Mucosa of stomach (tissue), 1 donor: Measurements from ENCODE around the gene JAG2.

Source experiments
- H3K27me3 ChIP-seq: one replicate; pipeline ENCODE4 v1.7.0; 2013; ENCODE audit warnings: mild to moderate bottlenecking, low read length; ENCODE audit not compliant: control insufficient read depth, insufficient read depth
- H3K36me3 ChIP-seq: one replicate; pipeline ENCODE4 v1.7.0; 2013; ENCODE audit warnings: low read length; ENCODE audit not compliant: control insufficient read depth, insufficient read depth
- H3K4me1 ChIP-seq: one replicate; pipeline ENCODE4 v1.7.0; 2013; ENCODE audit warnings: mild to moderate bottlenecking, low read length; ENCODE audit not compliant: control insufficient read depth, insufficient read depth
- H3K4me3 ChIP-seq: one replicate; pipeline ENCODE4 v1.7.0; 2013; ENCODE audit warnings: low read length
- H3K9ac ChIP-seq: one replicate; pipeline ENCODE4 v1.7.0; 2013; ENCODE audit warnings: mild to moderate bottlenecking, low read length, moderate library complexity
- H3K9me3 ChIP-seq: one replicate; pipeline ENCODE4 v1.7.0; 2013; ENCODE audit warnings: mild to moderate bottlenecking, low read length, moderate library complexity; ENCODE audit not compliant: control insufficient read depth
- donor health status: Pancreatic carcinoma.

JAG2 gene

GRCh38 chr14:105201156-105201924 lies 32.8 kb upstream of the JAG2 start:
- Histone ChIP-seq H3K36me3 (no peaks in the 10 kb centered on the region), H3K9ac (no peak overlapping the region), H3K9me3 (no peaks in the 10 kb centered on the region), H3K4me3 (no peak overlapping the region), H3K4me1 (peaks cover 36% of the 10 kb centered on the region), H3K27me3 (peaks cover 79% of the 10 kb centered on the region)

- Histone ChIP-seq H3K36me3 (no peaks in the 10 kb centered on the region), H3K27me3 (peaks cover 86% of the 10 kb centered on the region), H3K4me3 (no peak overlapping the region), H3K4me1 (peaks cover 33% of the 10 kb centered on the region), H3K9me3 (no peaks in the 10 kb centered on the region), H3K9ac (no peak overlapping the region)
Observed at GRCh38 chr14:105200641-105201040, 32.1 kb upstream of the JAG2 start.

GRCh38 chr14:105200074-105200473 lies 31.5 kb upstream of the JAG2 start:
- Histone ChIP-seq H3K4me3 (no peak overlapping the region), H3K9me3 (no peaks in the 10 kb centered on the region), H3K27me3 (peaks cover 90% of the 10 kb centered on the region), H3K4me1 (peaks cover 28% of the 10 kb centered on the region), H3K36me3 (no peaks in the 10 kb centered on the region), H3K9ac (no peak overlapping the region)

GRCh38 chr14:105199093-105199492 lies 30.5 kb upstream of the JAG2 start:
- H3K4me1 ChIP-seq = peaks cover 18% of the 10 kb centered on the region
- H3K9ac ChIP-seq = no peak overlapping the region
- H3K36me3 ChIP-seq = no peaks in the 10 kb centered on the region
- peaks cover 94% of the 10 kb centered on the region for H3K27me3 ChIP-seq
- no peaks in the 10 kb centered on the region for H3K9me3 ChIP-seq
- H3K4me3 ChIP-seq = no peak overlapping the region

GRCh38 chr14:105198588-105198987 lies 30.0 kb upstream of the JAG2 start:
- H3K4me1 ChIP-seq = peaks cover 15% of the 10 kb centered on the region
- no peaks in the 10 kb centered on the region for H3K9me3 ChIP-seq
- peaks cover 94% of the 10 kb centered on the region for H3K27me3 ChIP-seq
- H3K4me3 ChIP-seq = no peak overlapping the region
- H3K36me3 ChIP-seq = no peaks in the 10 kb centered on the region
- no peak overlapping the region for H3K9ac ChIP-seq

GRCh38 chr14:105197211-105197641 lies 28.6 kb upstream of the JAG2 start:
- H3K9me3 ChIP-seq = no peaks in the 10 kb centered on the region
- peaks cover 93% of the 10 kb centered on the region for H3K27me3 ChIP-seq
- no peaks in the 10 kb centered on the region for H3K36me3 ChIP-seq
- peaks cover 8% of the 10 kb centered on the region for H3K4me1 ChIP-seq
- no peak overlapping the region for H3K9ac ChIP-seq
- no peak overlapping the region for H3K4me3 ChIP-seq

- Histone ChIP-seq H3K4me3 (no peak overlapping the region), H3K9me3 (no peaks in the 10 kb centered on the region), H3K27me3 (peaks cover 85% of the 10 kb centered on the region), H3K36me3 (no peaks in the 10 kb centered on the region), H3K4me1 (peaks cover 1% of the 10 kb centered on the region), H3K9ac (no peak overlapping the region)
Observed at GRCh38 chr14:105196265-105196960, 27.8 kb upstream of the JAG2 start.

GRCh38 chr14:105195522-105196264 lies 27.1 kb upstream of the JAG2 start:
- Histone ChIP-seq H3K4me1 (no peaks in the 10 kb centered on the region), H3K27me3 (peaks cover 82% of the 10 kb centered on the region)

GRCh38 chr14:105195051-105195450 lies 26.5 kb upstream of the JAG2 start:
- no peaks in the 10 kb centered on the region for H3K4me1 ChIP-seq
- no peaks in the 10 kb centered on the region for H3K9me3 ChIP-seq
- no peak overlapping the region for H3K4me3 ChIP-seq
- peaks cover 76% of the 10 kb centered on the region for H3K27me3 ChIP-seq
- no peaks in the 10 kb centered on the region for H3K36me3 ChIP-seq
- H3K9ac ChIP-seq = no peak overlapping the region

More at GRCh38 chr14:105195522-105196264, 27.1 kb upstream of the JAG2 start:
- Histone ChIP-seq H3K9ac (no peak overlapping the region), H3K4me3 (no peak overlapping the region), H3K36me3 (no peaks in the 10 kb centered on the region), H3K9me3 (no peaks in the 10 kb centered on the region)

- no peaks in the 10 kb centered on the region for H3K9me3 ChIP-seq
- no peak overlapping the region for H3K9ac ChIP-seq
- no peaks in the 10 kb centered on the region for H3K4me1 ChIP-seq
- peaks cover 70% of the 10 kb centered on the region for H3K27me3 ChIP-seq
- H3K36me3 ChIP-seq = no peaks in the 10 kb centered on the region
- no peak overlapping the region for H3K4me3 ChIP-seq
Observed at GRCh38 chr14:105193916-105194782, 25.6 kb upstream of the JAG2 start.

GRCh38 chr14:105192866-105193731 lies 24.5 kb upstream of the JAG2 start:
- H3K4me3 ChIP-seq = no peak overlapping the region
- H3K27me3 ChIP-seq = peaks cover 60% of the 10 kb centered on the region
- H3K9me3 ChIP-seq = no peaks in the 10 kb centered on the region
- no peaks in the 10 kb centered on the region for H3K36me3 ChIP-seq
- H3K4me1 ChIP-seq = no peaks in the 10 kb centered on the region
- no peak overlapping the region for H3K9ac ChIP-seq
